Left forelimb (tissue), 1 donor: ENCODE results near the gene GDI1.

Experiments used
- DNase-seq: peaks from one replicate; pipeline ENCODE4 v3.0.0-alpha.2; 2018; ENCODE audit warnings: low spot score

GDI1 gene

GRCh38 chrX:154409222-154409871 lies 27.6 kb upstream of the GDI1 start, which contains the start of gene DNASE1L1:
DNASE1L1 (minus strand) TSS chrX:154409254; CDS start chrX:154405568, 3,686 bp downstream.
- DNase-seq = no peak

- DNase-seq = no peak
Observed at GRCh38 chrX:154411981-154412340, 25.0 kb upstream of the GDI1 start.

- DNase-seq = no peak
Observed at GRCh38 chrX:154412468-154412867, 24.5 kb upstream of the GDI1 start.

GRCh38 chrX:154413142-154413541 lies 23.8 kb upstream of the GDI1 start:
- DNase-seq = no peak

- no peak for DNase-seq
Observed at GRCh38 chrX:154417157-154417556, 19.8 kb upstream of the GDI1 start.

GRCh38 chrX:154419189-154419588 lies 17.8 kb upstream of the GDI1 start:
- DNase-seq = no peak

GRCh38 chrX:154419688-154420401 lies 17.1 kb upstream of the GDI1 start:
- no peak for DNase-seq

GRCh38 chrX:154420402-154420756 lies 16.6 kb upstream of the GDI1 start:
- no peak for DNase-seq

- DNase-seq = peak; percentile 9
Observed at GRCh38 chrX:154426916-154427770, 9.8 kb upstream of the GDI1 start.

- DNase-seq = peak; percentile 92
Observed at GRCh38 chrX:154428176-154429171, 8.5 kb upstream of the GDI1 start, which contains the start of gene ATP6AP1. ATP6AP1 (plus strand) TSS chrX:154428677; CDS start chrX:154428693, 16 bp downstream.

GRCh38 chrX:154429711-154430110 lies 7.2 kb upstream of the GDI1 start:
- no peak for DNase-seq

GRCh38 chrX:154430479-154430878 lies 6.5 kb upstream of the GDI1 start:
- DNase-seq = no peak

- no peak for DNase-seq
Observed at GRCh38 chrX:154430916-154431315, 6.0 kb upstream of the GDI1 start.

GRCh38 chrX:154431341-154431740 lies 5.6 kb upstream of the GDI1 start:
- no peak for DNase-seq

GRCh38 chrX:154432210-154432609 lies 4.7 kb upstream of the GDI1 start:
- DNase-seq = no peak

- DNase-seq = no peak
Observed at GRCh38 chrX:154433605-154434004, 3.3 kb upstream of the GDI1 start.

GRCh38 chrX:154434394-154435168 lies 2.4 kb upstream of the GDI1 start:
- no peak for DNase-seq

GRCh38 chrX:154435171-154435733 lies 1.7 kb upstream of the GDI1 start:
- DNase-seq = no peak

GRCh38 chrX:154436374-154436982 lies 476 bp upstream of the GDI1 start:
- DNase-seq = no peak
